ENCODE data around the gene AIM2.
"Not testable (repeated sequence)": the region's sequence is repeated elsewhere in the genome, so short reads cannot be mapped to it uniquely, and the experiment has no call there.

Gene AIM2

GRCh38 chr1:159079525-159079924, 3.0 kb upstream of the AIM2 start:
- DNase-seq (ENCODE audit: low read depth), result no peak

- DNase-seq (ENCODE audit: low read depth), result peak; percentile 93
Observed at GRCh38 chr1:159077120-159077961, 775 bp upstream of the AIM2 start.

GRCh38 chr1:159071970-159072582, 4.5 kb downstream of the AIM2 start:
- DNase-seq (ENCODE audit: low read depth), result no peak

GRCh38 chr1:159068886-159069285, 7.7 kb downstream of the AIM2 start:
- no peak for DNase-seq (ENCODE audit: low read depth)

GRCh38 chr1:159067699-159068621, 8.6 kb downstream of the AIM2 start:
- no peak for DNase-seq (ENCODE audit: low read depth)

GRCh38 chr1:159066108-159066507, 10.5 kb downstream of the AIM2 start:
- no peak for DNase-seq (ENCODE audit: low read depth)

GRCh38 chr1:159065106-159065505, 11.5 kb downstream of the AIM2 start:
- DNase-seq (ENCODE audit: low read depth), result no peak

- no peak for DNase-seq (ENCODE audit: low read depth)
Observed at GRCh38 chr1:159058751-159059150, 17.8 kb downstream of the AIM2 start.

- DNase-seq (ENCODE audit: low read depth), result no peak
Observed at GRCh38 chr1:159056069-159056698, 20.4 kb downstream of the AIM2 start.

- no peak for DNase-seq (ENCODE audit: low read depth)
Observed at GRCh38 chr1:159055181-159055641, 21.4 kb downstream of the AIM2 start.

- DNase-seq (ENCODE audit: low read depth), result no peak
Observed at GRCh38 chr1:159054427-159054826, 22.1 kb downstream of the AIM2 start.

GRCh38 chr1:159051436-159051835, 25.1 kb downstream of the AIM2 start:
- no peak for DNase-seq (ENCODE audit: low read depth)

- not testable (repeated sequence) for DNase-seq (ENCODE audit: low read depth)
Observed at GRCh38 chr1:159046486-159046885, 30.1 kb downstream of the AIM2 start.

- DNase-seq (ENCODE audit: low read depth), result no peak
Observed at GRCh38 chr1:159040893-159041724, 35.5 kb downstream of the AIM2 start.

- DNase-seq (ENCODE audit: low read depth), result no peak
Observed at GRCh38 chr1:159040206-159040605, 36.4 kb downstream of the AIM2 start.

- DNase-seq (ENCODE audit: low read depth), result no peak
Observed at GRCh38 chr1:159030877-159031447, 45.6 kb downstream of the AIM2 start.

- DNase-seq (ENCODE audit: low read depth), result no peak
Observed at GRCh38 chr1:159030311-159030710, 46.3 kb downstream of the AIM2 start.

GRCh38 chr1:159026841-159027240, 49.7 kb downstream of the AIM2 start:
- DNase-seq (ENCODE audit: low read depth), result not testable (repeated sequence)

GRCh38 chr1:159025043-159025442, 51.5 kb downstream of the AIM2 start:
- DNase-seq (ENCODE audit: low read depth), result no peak

GRCh38 chr1:159023723-159024122, 52.8 kb downstream of the AIM2 start:
- no peak for DNase-seq (ENCODE audit: low read depth)
